Fibroblast of skin of scalp (primary cell): ENCODE measurements around the gene SS18L1. TPM values are rescaled to one million over a fixed set of nuclear protein-coding genes. Genes with fewer than 3 reads are reported as not detected.
A peak's percentile ranks its signal among the peaks of the same experiment; 100 is the strongest.
"Not testable (repeated sequence)": the region's sequence is repeated elsewhere in the genome, so short reads cannot be mapped to it uniquely, and the experiment has no call there.

Experiments
- DNase-seq: peaks from one replicate; pipeline ENCODE4 v3.0.0-alpha.2; 2013
- polyA plus RNA-seq, 2 experiments: library from polyadenylated mRNA; unstranded; fragments of 120-200 nt; gene quantifications; one replicate each; pipeline ENCODE4 v1.2.1, GENCODE V29; 2013; ENCODE audit not compliant: insufficient read length in 2 of 2

Gene SS18L1
- 10.2 TPM for polyA plus RNA-seq (2013, experiment 1 of 2; ENCODE audit: insufficient read length)
- polyA plus RNA-seq (2013, experiment 2 of 2; ENCODE audit: insufficient read length): 8.9 TPM

- DNase-seq: peak; percentile 92
These were observed at the start of gene SS18L1, which contains the start of gene PSMA7 for GRCh38 chr20:62143081-62143956. SS18L1 (plus strand) TSS chr20:62143769; CDS start chr20:62143821, 52 bp downstream. PSMA7 (minus strand) TSS chr20:62143394; CDS start chr20:62143303, 91 bp downstream.

GRCh38 chr20:62096421-62097380 lies 46.9 kb upstream of the SS18L1 start:
- no peak for DNase-seq

- no peak for DNase-seq
These were observed 45.6 kb upstream of the SS18L1 start for GRCh38 chr20:62097881-62098407.

- no peak for DNase-seq
These were observed 42.5 kb upstream of the SS18L1 start for GRCh38 chr20:62101078-62101477.

- no peak for DNase-seq
These were observed 39.9 kb upstream of the SS18L1 start for GRCh38 chr20:62103508-62104233.

GRCh38 chr20:62104234-62104789 lies 39.3 kb upstream of the SS18L1 start:
- DNase-seq: no peak

- DNase-seq: no peak
These were observed 38.7 kb upstream of the SS18L1 start for GRCh38 chr20:62104791-62105345.

GRCh38 chr20:62105592-62105991 lies 38.0 kb upstream of the SS18L1 start:
- no peak for DNase-seq

- no peak for DNase-seq
These were observed 32.4 kb upstream of the SS18L1 start for GRCh38 chr20:62111148-62111547.

GRCh38 chr20:62112368-62112767 lies 31.2 kb upstream of the SS18L1 start:
- DNase-seq: no peak

GRCh38 chr20:62114894-62115293 lies 28.7 kb upstream of the SS18L1 start:
- no peak for DNase-seq

GRCh38 chr20:62115800-62116407 lies 27.7 kb upstream of the SS18L1 start:
- not testable (repeated sequence) for DNase-seq

GRCh38 chr20:62116558-62117361 lies 26.8 kb upstream of the SS18L1 start:
- no peak for DNase-seq

GRCh38 chr20:62117362-62117646 lies 26.3 kb upstream of the SS18L1 start:
- DNase-seq: no peak

- DNase-seq: no peak
These were observed 25.9 kb upstream of the SS18L1 start for GRCh38 chr20:62117658-62118057.

- no peak for DNase-seq
These were observed 25.2 kb upstream of the SS18L1 start for GRCh38 chr20:62118113-62119043.

- no peak for DNase-seq
These were observed 24.5 kb upstream of the SS18L1 start for GRCh38 chr20:62119115-62119514.

GRCh38 chr20:62119591-62120364 lies 23.8 kb upstream of the SS18L1 start:
- no peak for DNase-seq
